Hippocampal formation (tissue), 2 donors: ENCODE measurements around the gene SOX6.
"Not testable (repeated sequence)": the region's sequence is repeated elsewhere in the genome, so short reads cannot be mapped to it uniquely, and the experiment has no call there.

Source experiments
- DNase-seq, 2 donors: peaks; one replicate each; lab custom pipeline; 2025; lab: John Stamatoyannopoulos, UW

SOX6 gene

DNA sequence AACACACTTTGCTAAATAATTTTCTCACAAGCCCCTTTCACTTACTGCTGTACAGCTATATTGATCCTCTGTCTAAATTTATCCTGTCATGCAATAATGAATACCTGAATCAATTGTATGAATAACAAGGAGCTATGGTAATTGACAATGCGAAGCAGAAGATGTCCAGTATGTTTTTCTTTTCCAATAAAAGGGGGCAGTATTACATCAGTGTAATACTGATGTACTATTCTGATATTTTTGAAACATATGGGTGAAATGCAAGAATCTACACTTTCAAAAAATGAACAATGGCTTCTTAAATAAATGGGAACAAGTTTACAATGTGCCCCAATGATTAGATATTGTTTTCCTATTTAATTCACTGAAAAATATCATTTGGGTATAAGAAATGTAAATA is 315.1 kb downstream of the SOX6 start:
- no peak for DNase-seq

DNA sequence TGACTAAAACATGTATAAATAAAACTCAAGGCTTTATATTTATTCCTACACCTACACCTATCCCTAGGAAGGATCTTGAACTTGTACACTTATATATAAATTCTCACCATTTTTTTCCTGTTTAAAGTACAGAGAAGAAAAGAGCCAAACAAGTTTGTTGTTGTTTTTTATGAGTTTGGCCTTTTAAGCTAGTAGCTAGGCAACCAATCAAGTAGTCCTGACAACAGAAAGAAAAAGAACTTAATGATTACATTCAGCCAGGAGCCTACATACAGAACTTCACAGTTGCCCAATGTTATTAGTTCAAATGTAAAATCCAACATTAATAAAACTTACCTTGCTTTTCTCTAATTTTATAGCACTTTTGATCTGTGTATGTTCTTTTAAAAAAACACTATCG is 316.2 kb downstream of the SOX6 start:
- no peak for DNase-seq

DNA sequence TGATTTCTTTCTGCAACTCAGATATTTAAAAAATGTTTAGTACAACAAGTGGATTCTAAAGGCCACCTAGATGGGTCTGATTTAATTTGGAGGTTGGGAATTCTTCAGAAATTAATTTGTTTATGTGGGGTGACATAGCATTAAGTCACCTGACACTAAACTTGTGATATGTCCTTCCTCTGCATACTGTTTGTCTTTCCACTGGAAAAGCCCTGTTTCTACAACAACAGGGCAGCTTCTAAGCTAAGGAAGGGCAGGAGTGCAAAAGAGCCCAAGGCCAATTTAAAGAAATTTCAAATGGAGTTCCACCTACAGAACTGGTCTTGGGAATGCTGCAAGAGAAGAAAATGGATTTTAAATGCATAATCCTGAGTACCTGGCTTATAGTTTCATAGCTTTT is 319.2 kb downstream of the SOX6 start:
- no peak for DNase-seq

DNA sequence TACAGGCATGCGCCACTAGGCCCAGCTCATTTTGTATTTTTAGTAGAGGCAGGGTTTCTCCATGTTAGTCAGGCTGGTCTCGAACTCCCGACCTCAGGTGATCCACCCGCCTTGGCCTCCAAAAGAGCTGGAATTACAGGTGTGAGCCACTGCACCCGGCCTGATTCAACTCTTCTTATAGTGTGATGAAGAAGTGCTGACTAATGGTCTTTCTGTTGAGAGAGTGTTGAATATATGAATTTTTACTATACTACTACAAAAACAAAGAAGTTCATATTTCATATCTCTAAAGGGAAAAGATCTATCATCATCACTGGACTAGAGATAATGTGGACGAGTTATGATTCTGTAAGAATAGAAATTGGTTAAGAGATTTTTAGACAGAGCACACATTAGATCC is 320.1 kb downstream of the SOX6 start:
- DNase-seq = no peak

DNA sequence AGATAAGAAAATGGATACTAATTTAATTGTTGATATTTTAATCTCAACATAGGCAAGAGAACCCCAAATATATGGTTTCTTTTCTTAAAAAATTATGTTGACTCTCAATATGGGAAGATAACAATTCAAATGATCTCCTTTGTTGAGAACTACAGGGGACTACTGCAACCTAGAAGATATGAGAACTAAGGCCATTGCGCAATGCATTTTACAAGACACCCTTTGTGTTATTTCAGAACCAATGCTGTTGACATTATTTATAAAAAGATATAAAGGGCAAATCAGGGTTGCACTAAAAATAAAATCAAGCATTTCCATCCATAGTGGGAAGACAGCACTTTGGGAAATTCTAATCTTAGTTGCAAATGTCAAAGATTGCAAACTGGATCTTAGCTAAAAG is 322.3 kb downstream of the SOX6 start:
- no peak for DNase-seq

DNA sequence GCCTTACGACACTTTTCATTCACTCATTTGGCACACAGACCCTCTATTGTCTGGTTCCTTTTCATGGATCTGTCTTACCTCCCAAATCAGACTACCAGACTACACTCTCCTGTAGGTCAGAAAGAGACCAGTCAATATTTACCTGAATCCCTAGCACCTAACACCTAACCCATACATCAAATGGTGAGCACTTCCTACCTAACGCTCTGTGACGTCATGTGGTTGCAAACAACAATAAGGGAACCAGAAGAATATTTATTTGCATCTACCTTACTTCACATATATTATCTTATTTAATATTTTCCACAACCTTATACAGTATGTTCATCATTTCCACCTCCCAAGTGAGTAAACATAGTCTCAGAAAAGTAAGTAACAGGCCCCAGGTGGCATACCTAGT is 323.4 kb downstream of the SOX6 start:
- no peak for DNase-seq

DNA sequence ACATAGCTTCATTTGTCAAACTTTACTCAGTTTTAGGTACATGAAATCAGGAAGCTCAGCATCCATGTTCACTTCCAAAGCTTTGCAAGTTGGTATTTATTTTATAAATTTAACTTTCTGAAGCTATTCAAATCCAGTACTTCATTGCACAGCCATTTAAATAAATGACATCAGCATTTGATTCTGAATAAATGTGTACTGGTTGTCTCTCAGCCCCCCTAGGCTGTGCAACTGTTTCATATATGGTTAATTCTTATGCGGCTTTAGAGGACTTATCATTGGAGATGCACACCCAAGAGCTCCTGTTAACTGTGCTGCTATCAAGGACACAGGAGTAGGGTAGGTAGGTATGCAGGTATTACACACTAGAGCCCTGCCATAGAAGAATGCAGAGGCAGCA is 325.1 kb downstream of the SOX6 start:
- DNase-seq = no peak

DNA sequence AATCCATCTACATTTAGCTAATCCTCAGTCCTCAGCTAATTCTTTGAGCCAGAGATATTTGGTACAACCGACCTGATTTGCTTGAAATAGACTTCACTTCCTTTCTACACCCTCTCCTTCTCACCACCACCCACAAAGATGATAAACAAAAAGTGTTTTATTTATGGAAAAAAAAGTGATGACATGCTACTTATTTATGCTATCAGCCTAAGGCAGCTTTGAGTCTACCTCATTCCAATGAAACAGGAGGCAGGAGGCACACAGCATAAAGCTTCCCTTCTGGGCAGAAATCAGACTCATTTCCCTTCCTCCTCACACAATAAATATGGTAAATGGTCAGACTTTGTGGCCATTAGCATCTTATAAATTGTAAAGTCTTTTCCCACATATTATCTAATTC is 325.7 kb downstream of the SOX6 start:
- DNase-seq = no peak

DNA sequence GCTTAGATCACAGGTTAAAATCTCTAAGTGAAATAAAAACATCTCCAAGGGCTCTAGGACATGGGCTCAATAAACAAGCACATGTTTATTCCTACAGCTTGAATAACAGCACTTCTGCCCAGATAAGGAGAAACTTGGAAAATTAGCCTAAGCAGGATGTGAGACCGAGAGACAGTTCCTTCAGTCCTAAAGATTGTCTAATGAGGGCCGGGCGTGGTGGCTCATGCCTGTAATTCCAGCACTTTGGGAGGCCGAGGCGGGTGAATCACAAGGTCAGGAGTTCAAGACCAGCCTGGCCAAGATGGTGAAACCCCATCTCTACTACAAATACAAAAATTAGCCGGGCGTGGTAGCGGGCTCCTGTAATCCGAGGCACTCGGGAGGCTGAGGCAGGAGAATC is 327.2 kb downstream of the SOX6 start:
- not testable (repeated sequence) for DNase-seq

DNA sequence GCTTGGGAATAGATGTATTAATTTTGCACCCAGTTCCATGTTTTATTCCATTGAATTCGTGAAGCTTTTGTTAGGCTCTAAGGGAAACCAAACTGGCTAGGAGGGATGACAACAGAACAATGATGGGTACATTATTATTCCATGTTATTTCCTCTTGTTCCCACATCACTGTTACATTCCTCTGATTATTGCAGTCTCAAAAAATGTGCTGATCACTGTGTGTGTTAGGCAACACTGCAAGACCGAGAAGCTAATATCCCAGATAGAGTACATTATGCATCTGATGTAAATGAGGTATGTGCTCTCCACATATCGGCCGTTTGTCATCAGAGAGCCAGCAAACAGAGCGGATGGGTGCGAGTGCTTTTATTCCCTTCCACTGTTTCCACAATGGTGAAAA is 327.9 kb downstream of the SOX6 start:
- no peak for DNase-seq

DNA sequence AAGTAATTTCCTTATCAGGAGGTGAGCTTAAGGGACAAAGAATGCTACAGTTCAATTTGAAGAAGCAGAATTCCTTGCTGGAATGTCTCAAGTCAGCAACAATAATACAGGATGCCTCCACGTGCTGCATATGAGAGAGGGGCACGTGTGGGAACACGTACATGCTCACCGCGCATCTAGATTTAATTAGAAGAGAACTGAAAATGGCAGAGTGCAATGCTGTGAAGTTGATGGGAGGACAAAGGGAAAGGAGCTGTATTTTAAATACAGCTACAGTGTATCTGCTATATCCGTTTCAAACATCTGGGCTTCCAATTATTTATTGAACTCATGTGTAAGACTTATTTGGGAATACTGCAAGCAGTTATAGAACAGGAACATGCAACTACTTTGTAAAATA is 328.7 kb downstream of the SOX6 start:
- no peak for DNase-seq

DNA sequence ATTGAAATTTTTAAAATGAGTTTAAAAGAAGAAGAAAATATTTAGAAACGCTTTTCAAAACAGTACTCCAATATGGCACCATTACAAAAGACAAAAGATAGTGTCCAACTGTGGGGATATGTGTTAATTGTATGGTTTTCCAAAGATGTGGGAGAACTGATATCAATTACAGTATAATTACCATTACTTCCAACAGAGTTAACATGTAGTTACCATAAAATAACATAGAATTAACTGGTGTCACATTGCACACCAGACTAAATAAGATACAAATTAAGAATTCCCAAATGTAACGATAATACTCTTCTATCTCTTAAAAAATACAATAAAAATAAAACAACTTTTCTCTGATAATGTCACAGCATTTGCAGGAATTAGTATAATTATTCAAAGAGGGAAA is 329.5 kb downstream of the SOX6 start:
- no peak for DNase-seq

DNA sequence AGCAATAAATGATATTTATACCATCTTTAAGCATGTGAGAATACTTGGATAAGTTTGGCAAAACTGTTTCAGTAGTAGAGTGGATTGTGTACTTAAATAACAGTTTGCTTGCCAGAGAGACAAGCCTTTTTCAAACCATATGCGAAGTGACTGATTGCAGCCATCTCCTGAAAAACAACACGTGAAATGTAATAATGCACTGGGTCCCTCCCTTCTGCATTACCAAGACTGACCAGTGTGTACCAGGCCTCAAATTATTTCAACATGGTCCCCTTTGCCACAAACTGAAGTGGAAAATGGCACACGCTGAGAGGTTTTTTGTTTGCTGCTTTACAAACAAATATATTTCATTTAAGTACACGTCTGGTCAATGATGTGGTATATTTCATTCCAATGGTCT is 337.4 kb downstream of the SOX6 start:
- no peak for DNase-seq

DNA sequence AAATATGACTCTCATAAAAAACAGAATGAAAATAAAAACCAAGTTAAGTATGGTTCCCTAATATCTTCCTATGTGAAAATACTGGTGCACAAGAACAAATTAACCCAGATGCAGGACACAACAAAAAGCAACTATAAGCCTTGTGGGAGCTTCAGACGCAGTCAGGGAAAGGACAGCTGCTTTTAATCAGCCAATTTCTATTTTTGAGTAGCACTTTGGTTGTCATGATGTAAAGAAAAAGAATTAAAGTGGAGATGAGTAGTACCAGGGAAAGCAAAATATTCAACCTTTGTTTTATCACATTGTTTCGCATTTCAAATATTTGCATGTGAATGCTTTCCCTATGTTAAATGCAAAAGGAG is 339.9 kb downstream of the SOX6 start:
- no peak for DNase-seq

DNA sequence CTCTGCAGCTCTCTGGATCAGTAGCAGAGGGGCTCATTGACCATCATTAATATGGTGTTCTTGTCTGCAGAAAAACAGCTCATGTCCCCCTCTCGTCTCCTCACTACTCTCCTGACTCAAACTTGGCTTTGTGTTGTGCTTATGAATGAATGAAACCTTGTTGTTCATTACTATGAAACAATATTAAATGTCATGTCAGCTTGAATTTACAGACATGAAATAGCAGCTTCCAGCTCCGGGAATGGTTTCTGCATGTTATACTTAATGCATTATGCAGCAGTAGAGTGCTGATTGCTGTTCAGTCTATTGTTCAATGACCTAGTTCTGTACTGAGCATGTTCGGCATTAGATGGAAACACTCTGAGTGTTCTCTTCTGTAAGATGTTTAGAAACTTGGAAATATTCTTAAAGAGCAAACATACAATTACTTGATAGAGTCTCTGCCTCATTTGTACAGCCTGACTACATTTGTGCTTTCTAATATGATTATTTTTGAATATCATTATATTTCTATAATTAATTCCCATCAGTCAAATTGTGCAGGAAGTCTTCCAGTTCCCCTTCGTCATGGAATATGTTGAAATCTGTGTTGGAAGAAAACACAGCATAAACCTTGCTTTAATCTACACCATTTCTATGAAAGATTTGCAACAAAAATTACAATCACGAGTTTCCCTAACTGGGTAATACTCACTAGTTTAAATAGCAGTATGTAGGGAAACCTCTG is 340.4 kb downstream of the SOX6 start:
- no peak for DNase-seq

DNA sequence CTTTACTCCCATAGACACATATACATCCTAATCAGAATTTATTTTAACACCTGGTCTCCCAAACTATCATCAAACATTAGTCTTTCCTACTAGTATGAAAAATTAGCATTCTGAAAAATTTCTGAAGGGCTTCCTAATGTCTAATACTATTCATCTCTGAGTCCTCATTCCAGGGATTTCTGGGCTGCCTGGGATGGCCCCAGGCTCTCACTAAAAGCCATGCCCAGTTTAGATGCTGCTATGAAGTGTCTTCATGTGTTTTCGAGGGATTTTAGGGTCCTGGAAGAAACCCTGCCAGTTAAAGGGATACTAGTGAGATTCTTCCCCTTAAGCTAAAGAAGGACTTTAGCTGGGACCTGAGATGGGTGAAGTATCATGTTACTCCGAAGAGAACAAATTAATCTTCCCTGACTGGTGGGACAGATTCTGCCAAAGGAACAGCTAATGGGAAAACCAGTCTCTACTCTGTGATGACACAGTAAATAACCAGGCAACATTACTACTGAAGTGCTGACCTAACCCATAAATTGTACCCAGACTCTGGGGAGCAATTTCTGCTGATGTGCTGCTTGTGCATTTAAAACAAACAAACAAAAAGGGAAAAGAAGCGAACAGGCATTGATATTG is 342.6 kb downstream of the SOX6 start:
- no peak for DNase-seq

DNA sequence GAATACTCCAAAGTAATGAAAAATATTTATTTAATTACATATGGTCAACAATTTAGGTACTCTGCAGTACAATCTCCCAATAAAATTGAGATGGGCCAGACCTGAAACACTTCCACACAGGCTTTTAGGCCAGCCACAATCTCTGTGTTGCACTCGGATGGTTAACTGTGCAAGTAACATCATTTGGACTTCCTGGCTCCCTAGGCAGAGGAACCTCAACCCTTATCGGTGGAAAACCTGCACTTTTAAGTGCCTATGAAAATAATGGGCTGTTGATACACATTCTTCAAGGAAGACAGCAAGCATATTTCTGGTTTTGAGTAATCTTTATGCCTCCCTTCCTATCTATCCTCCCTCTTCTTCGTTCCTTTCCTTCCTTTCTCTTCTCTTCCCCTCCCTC is 343.1 kb downstream of the SOX6 start:
- no peak for DNase-seq

DNA sequence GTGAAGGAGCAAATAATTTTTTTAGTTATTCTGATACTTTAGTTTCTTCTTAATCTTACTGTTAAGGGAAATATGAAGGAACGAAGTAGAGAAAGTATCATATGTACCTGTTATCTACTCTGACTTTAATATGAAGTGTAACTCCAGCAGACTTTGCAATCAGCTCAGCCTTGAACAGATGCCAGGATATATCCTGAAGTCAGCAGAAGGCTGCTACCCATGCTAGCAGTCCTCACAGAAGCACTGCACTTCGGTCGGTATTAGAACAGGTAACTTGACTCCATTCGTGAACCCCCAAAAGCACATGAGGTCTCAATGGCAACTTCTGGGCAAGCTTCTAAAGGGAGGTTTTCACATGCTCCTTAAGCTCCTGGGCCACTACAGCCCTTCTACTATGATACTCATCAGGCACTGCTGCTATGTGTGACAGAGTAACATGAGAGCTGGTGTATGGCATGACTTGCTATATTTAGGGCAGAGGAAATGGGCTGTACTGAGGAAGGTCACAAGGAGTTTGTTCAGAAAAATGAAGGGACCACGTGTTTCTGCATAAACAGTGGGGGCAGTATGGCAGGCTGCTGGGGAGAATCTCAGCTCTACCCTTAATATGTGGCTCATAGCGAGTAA is 344.1 kb downstream of the SOX6 start:
- DNase-seq = no peak

DNA sequence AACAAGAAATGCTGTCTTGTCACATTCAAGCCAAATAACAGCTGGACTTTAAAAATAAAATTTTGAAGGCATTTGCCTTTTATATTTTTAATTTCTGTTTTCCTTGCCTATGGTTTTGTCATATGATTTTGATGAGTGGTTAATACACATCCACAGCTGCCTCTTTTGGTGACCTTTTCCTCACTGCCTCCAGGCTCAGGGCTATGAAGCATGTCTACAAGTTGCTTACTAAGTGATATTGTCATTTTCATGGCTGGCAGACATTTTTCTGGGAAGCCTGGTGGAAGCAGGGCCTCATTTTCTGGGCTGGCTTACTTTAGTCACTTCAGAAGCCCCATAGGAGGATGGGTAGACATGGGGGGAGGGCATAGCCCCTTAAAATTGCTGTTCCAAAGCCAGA is 344.9 kb downstream of the SOX6 start:
- DNase-seq = no peak

DNA sequence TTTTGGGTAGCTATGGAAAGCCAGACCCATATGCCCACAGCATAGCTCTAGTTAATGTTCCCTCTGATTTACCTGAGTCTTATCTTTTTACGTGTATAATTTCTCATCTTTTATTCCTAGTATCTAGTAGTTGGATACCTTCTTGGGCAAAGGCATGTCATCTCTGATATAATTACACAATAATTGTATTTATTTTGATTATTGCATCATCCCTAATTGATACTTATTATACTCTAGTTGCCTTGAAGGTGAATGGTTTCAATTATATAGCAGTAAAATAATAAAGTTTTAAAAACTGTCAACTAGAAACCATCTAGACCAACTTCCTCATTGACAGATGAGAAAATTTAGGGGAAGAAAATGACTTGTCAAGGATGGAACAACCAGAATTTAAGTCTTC is 347.3 kb downstream of the SOX6 start:
- no peak for DNase-seq

DNA sequence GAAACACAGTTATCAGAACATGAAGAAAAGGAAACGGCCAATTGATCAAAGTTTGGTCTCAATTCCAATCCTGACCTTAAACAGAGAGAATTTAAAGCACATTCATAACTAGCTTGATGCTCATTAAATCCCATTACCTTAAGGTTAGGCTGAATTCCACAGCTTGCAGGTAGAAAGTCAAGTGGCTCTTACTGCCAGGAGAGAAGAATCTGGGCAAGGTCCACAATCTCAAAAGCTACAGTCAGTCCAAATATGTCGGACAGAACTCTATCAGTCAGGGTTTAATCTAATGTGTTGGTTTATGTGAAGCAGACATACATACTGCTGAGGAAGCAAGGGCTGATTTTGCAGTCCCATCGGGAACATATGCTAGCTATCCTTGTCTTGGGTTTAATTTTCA is 348.8 kb downstream of the SOX6 start:
- DNase-seq = no peak

DNA sequence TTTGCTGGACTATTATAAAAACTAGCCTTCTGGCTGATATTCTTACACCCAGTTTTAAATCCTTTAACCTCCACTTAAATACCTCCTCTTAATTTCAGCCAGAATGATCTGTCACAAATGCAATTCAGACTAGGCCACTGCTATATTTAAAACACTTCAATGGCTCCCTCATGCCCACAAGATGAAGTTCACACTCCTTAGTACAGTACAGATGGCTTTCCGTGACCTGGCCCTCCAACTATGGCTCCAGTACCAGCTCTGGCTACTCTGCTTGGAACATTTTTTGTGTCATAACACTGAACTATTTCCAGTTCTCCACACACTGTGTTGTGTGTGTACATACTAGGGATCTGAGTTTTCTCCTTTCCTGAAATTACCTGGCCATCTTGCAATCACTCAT is 353.4 kb downstream of the SOX6 start:
- no peak for DNase-seq

DNA sequence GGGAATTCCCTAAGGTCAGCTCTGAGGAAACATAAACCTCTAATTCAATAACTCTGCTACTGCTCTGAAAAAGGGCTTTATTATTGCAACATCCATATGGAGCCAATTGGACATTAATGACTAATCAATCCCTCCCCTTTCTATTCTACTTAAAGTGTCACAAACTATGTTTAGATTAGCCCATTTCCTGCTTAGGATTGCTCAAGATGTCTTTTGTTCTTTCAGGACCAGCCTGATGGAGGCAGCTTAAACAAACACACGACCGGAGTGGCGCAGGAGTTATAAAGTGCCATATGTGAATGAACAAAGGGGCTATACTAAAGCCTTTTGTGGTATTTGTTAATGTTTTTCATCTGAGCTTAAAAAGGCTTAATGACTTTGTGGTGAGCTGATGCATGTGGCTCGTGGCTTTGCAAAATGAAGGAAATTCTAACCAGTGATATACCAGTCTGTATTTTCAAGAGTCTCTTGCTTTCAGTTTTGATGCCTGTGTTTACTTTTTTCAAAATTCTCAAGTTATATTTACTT is 354.4 kb downstream of the SOX6 start:
- no peak for DNase-seq
